GM12878 (cell line): ENCODE data around the gene MYOM1. TPM values are rescaled to one million over a fixed set of nuclear protein-coding genes. Genes with fewer than 3 reads are reported as not detected.

Source experiments
- ATAC-seq: fragments of 200-7000 bp; cut with Tn5 transposase; 3 replicates; pipeline ENCODE4 v1.9.1; 2020; ENCODE audit warnings: mild to moderate bottlenecking, moderate library complexity
- BruUV-seq: library from RNA; stranded (reverse); fragments of 400-500 nt; replicated peaks from 2 replicates; lab custom pipeline; 2021; lab: Mats Ljungman, UMichigan
- CTCF ChIA-PET: fragments of 300-600 bp; sonication (Branson Sonifier 250); formaldehyde crosslinking; extraction: SDS; loops from one replicate; lab custom pipeline; 2021; ENCODE audit warnings: inconsistent platforms; lab: Yijun Ruan, JAX
- POLR2A ChIA-PET: fragments of 350-600 bp; formaldehyde crosslinking; extraction: SDS; loops from one replicate; lab custom pipeline; 2021; ENCODE audit warnings: inconsistent platforms; lab: Charles Lee
- RAD21 ChIA-PET: fragments of 300-600 bp; sonication (Branson Sonifier 250); formaldehyde crosslinking; loops from one replicate; lab custom pipeline; 2023; ENCODE audit warnings: antibody characterized with exemption; ENCODE audit not compliant: unreplicated experiment; lab: Charles Lee
- SMC1A ChIA-PET: fragments of 300-600 bp; sonication (Branson Sonifier 250); formaldehyde crosslinking; loops from one replicate; lab custom pipeline; 2023; ENCODE audit not compliant: unreplicated experiment, uncharacterized antibody; lab: Charles Lee
- DNase-seq: peaks from one replicate; pipeline ENCODE4 v3.0.0-alpha.2; 2011; ENCODE audit warnings: low read depth, low spot score
- FAIRE-seq: peaks from 3 replicates; lab custom pipeline; 2011; peaks lifted over from hg19 to GRCh38; lab: Jason Lieb, UNC
- H2AFZ ChIP-seq: 2 replicates; pipeline ENCODE4 v1.6.0; 2011; ENCODE audit warnings: low read depth, low read length, control low read depth; ENCODE audit not compliant: control insufficient read depth
- H3K27ac ChIP-seq: 2 replicates; pipeline ENCODE4 v1.5.1; 2011; ENCODE audit warnings: control low read depth; ENCODE audit not compliant: control insufficient read depth, insufficient read depth
- H3K27me3 ChIP-seq, 2 experiments: replicated peaks in 1 of 2; 2 replicates each; pipeline versions ENCODE4 v1.6.0 to v1.6.1; 2011; ENCODE audit warnings: low read length in 1 of 2; ENCODE audit not compliant: control insufficient read depth in 2 of 2, insufficient read depth in 2 of 2
- H3K36me3 ChIP-seq, 2 experiments: 2 replicates each; pipeline ENCODE4 v1.5.1; 2011; ENCODE audit warnings: low read length in 1 of 2; ENCODE audit not compliant: control insufficient read depth in 2 of 2, insufficient read depth in 2 of 2
- H3K4me1 ChIP-seq: 2 replicates; pipeline ENCODE4 v1.6.1; 2011; ENCODE audit warnings: mild to moderate bottlenecking, low read length, moderate library complexity, mixed read lengths; ENCODE audit not compliant: control insufficient read depth, insufficient read depth
- H3K4me2 ChIP-seq: 2 replicates; pipeline ENCODE4 v1.6.0; 2011; ENCODE audit warnings: control low read depth; ENCODE audit not compliant: control insufficient read depth, insufficient read depth
- H3K4me3 ChIP-seq: fragments of 200-600 bp; sonication (generic); 2 replicates; pipeline ENCODE4 v1.5.1; 2016
- H3K79me2 ChIP-seq: 2 replicates; pipeline ENCODE4 v1.6.0; 2011; ENCODE audit warnings: low read length; ENCODE audit not compliant: control insufficient read depth, insufficient read depth
- H3K9ac ChIP-seq: 2 replicates; pipeline ENCODE4 v1.8.0; 2011; ENCODE audit warnings: low read length, control low read depth, mixed read lengths; ENCODE audit not compliant: control insufficient read depth, insufficient read depth
- H3K9me3 ChIP-seq: replicated peaks from 3 replicates; pipeline ENCODE4 v1.5.1; 2011; ENCODE audit warnings: mild to moderate bottlenecking, low read length; ENCODE audit not compliant: control insufficient read depth, insufficient read depth
- H4K20me1 ChIP-seq: 2 replicates; pipeline ENCODE4 v1.6.0; 2011; ENCODE audit not compliant: control insufficient read depth, insufficient read depth
- ATF7 ChIP-seq: fragments of 450-650 bp; IDR thresholded peaks from 2 replicates; pipeline ENCODE4 v1.6.1; 2016; ENCODE audit warnings: low read depth, mild to moderate bottlenecking
- DPF2 ChIP-seq: fragments of 450-650 bp; IDR thresholded peaks from 2 replicates; pipeline ENCODE4 v1.6.1; 2017; ENCODE audit warnings: mild to moderate bottlenecking
- EED ChIP-seq: sonication (generic); IDR thresholded peaks from 2 replicates; pipeline ENCODE4 v1.6.1; 2016; ENCODE audit warnings: antibody characterized with exemption, low read depth
- FOXM1 ChIP-seq: IDR thresholded peaks from 2 replicates; pipeline ENCODE4 v1.6.1; 2012; ENCODE audit warnings: low read depth, mild to moderate bottlenecking, inconsistent platforms, low read length, moderate library complexity
- MTA3 ChIP-seq: IDR thresholded peaks from 2 replicates; pipeline ENCODE4 v1.6.1; 2012; ENCODE audit warnings: low read length, inconsistent platforms, borderline replicate concordance
- POLR2AphosphoS2 ChIP-seq: IDR thresholded peaks from 2 replicates; pipeline ENCODE4 v1.6.1; 2011; ENCODE audit warnings: low read depth, mild to moderate bottlenecking, low read length, improper control_type of control experiment, moderate library complexity
- POLR2AphosphoS5 ChIP-seq: IDR thresholded peaks from 2 replicates; pipeline ENCODE4 v1.6.1; 2011; ENCODE audit warnings: mild to moderate bottlenecking, low read length, inconsistent platforms
- RB1 ChIP-seq: fragments of 450-650 bp; formaldehyde crosslinking; IDR thresholded peaks from 2 replicates; pipeline ENCODE4 v1.6.1; 2017; ENCODE audit warnings: mild to moderate bottlenecking, borderline replicate concordance
- RFX5 ChIP-seq: IDR thresholded peaks from 2 replicates; pipeline ENCODE4 v1.6.1; 2011; ENCODE audit warnings: low read depth, low read length, improper control_type of control experiment
- SIX5 ChIP-seq: IDR thresholded peaks from 2 replicates; pipeline ENCODE4 v1.6.1; 2011; ENCODE audit warnings: mild to moderate bottlenecking, low read depth, low read length, moderate library complexity; ENCODE audit not compliant: severe bottlenecking
- SMC3 ChIP-seq: IDR thresholded peaks from 2 replicates; pipeline ENCODE4 v1.6.1; 2011; ENCODE audit warnings: low read length, improper control_type of control experiment, borderline replicate concordance
- SPI1 ChIP-seq: IDR thresholded peaks from 2 replicates; pipeline ENCODE4 v1.6.1; 2011; ENCODE audit warnings: low read depth, mild to moderate bottlenecking, low read length, moderate library complexity, borderline replicate concordance; ENCODE audit not compliant: insufficient read depth
- TCF3 ChIP-seq: IDR thresholded peaks from 2 replicates; pipeline ENCODE4 v1.6.1; 2012; ENCODE audit warnings: low read depth, mild to moderate bottlenecking, low read length, borderline replicate concordance; ENCODE audit not compliant: insufficient read depth
- WRNIP1 ChIP-seq: IDR thresholded peaks from 2 replicates; pipeline ENCODE4 v1.6.1; 2011; ENCODE audit warnings: low read depth, low read length, improper control_type of control experiment, borderline replicate concordance
- ZNF217 ChIP-seq: fragments of 450-650 bp; IDR thresholded peaks from 2 replicates; pipeline ENCODE4 v1.6.1; 2017; ENCODE audit warnings: antibody characterized with exemption, mild to moderate bottlenecking
- WGBS: methylation state at CpG from one replicate; pipeline ENCODE4 v1.1.6; 2016; ENCODE audit warnings: low lambda C conversion rate; ENCODE audit not compliant: insufficient replicate concordance, insufficient coverage; ENCODE audit errors: missing lambda C conversion rate; 5-methylcytosine and 5-hydroxymethylcytosine counted together
- in situ Hi-C: fragments of 300-500 bp; cut with MboI; formaldehyde crosslinking; loops from 9 replicates; pipeline ENCODE4 v1.14.3; 2018; ENCODE audit warnings: mixed read lengths
- intact Hi-C: fragments of 100-400 bp; cut with micrococcal nuclease; formaldehyde crosslinking; loops from one replicate; pipeline ENCODE4 v1.14.2; 2022; ENCODE audit not compliant: unreplicated experiment
- polyA plus RNA-seq, 11 experiments: library from polyadenylated mRNA; depleted of rRNA in 4 of 11; unstranded in 6 of 11; stranded (reverse) in 5 of 11; fragments of >200 nt; fragmentation: Nextera tagmentation in 4 of 11; fragmentation: Illumina TruSeq in 1 of 11; extraction: Ambion mirVana in 4 of 11; extraction: Trizol in 1 of 11; gene quantifications; 1 replicate in 1 of 11; 2 replicates in 10 of 11; pipeline versions ENCODE4 v1.2.1 to v1.2.3, GENCODE V29; 2011 to 2016; ENCODE audit warnings: inconsistent platforms in 2 of 11, missing spikeins in 2 of 11, low read depth in 1 of 11
- total RNA-seq, 4 experiments: library from RNA; depleted of rRNA in 3 of 4; stranded (reverse); fragments of >200 nt in 3 of 4; fragmentation: Illumina TruSeq in 1 of 4; extraction: Trizol in 1 of 4; gene quantifications; 2 replicates each; pipeline versions ENCODE4 v1.2.1 to v1.2.3, GENCODE V29; 2013 to 2021
- TF ChIP-seq, protein P1 (sequence below): fragments of 450-650 bp; IDR thresholded peaks from 2 replicates; pipeline ENCODE4 v1.6.1; 2014; ENCODE audit warnings: mild to moderate bottlenecking
- TF ChIP-seq, protein P2 (sequence below): IDR thresholded peaks from 2 replicates; pipeline ENCODE4 v1.6.1; 2012; ENCODE audit warnings: improper control_type of control experiment, low read depth, low read length; ENCODE audit not compliant: insufficient replicate concordance
- TF ChIP-seq, protein P3 (sequence below): fragments of 450-650 bp; IDR thresholded peaks from 2 replicates; pipeline ENCODE4 v1.6.1; 2016; ENCODE audit warnings: mild to moderate bottlenecking

The MYOM1 gene
- total and polyA plus RNA-seq, 10 of the 15 experiments (the other 5 are each of a cell fraction or from before 2014, with no cell fraction given) = 0.06 to 1.0 (median 0.57) TPM

DNA sequence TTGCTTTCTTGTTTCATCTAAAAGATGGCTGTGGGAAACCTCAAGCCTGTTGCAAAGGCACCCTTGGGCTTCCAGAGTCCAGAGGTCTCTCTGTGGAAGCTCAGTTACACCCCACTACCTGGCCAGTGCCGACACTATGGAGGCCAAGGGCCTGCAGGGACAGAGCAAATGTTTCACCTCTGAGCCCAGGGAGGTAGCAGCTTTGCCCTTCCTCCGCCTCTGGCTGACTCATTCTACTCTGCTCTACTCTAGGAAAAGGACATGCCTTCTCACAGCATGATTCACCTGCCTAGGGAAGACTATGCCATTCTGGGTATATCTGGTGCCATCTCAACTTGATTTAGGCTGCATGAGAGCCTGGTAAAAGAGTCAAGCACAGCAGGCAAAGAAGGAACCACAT lies 12.2 kb downstream of the MYOM1 start:
- no peaks in the 10 kb centered on the region for H3K4me1 ChIP-seq
- in situ Hi-C loops = no loop called here
- no TSS peak for BruUV-seq
- POLR2A ChIA-PET = no interaction called here
- no peak overlapping the region for H3K9ac ChIP-seq
- no peaks in the 10 kb centered on the region for H3K36me3 ChIP-seq
- WGBS = 46% methylated on average over 2 of the region's 2 CpGs
- H3K27ac ChIP-seq = no peak overlapping the region
- H2AFZ ChIP-seq = no peak overlapping the region
- H3K79me2 ChIP-seq = no peaks in the 10 kb centered on the region
- no peak overlapping the region for H3K4me3 ChIP-seq
- SMC1A ChIA-PET = no interaction called here
- no peaks in the 10 kb centered on the region for H3K27me3 ChIP-seq
- CTCF ChIA-PET = interaction anchor here (1.3 to 1.4 kb wide), 2 partner anchors 19 to 27 kb away, joined by 4 to 5 read pairs; no protein-coding TSS in a partner anchor
- no peak overlapping the region for H3K4me2 ChIP-seq
- intact Hi-C loops = no loop called here
- ATAC-seq = no peak
- H3K9me3 ChIP-seq = no peaks in the 10 kb centered on the region; the same call in 2 of the 3 replicates
- no peak for DNase-seq
- RAD21 ChIA-PET = no interaction called here
- no peaks in the 10 kb centered on the region for H4K20me1 ChIP-seq
- no peak for FAIRE-seq
- TF ChIP-seq WRNIP1 = no peak
- TF ChIP-seq, protein P1, sequence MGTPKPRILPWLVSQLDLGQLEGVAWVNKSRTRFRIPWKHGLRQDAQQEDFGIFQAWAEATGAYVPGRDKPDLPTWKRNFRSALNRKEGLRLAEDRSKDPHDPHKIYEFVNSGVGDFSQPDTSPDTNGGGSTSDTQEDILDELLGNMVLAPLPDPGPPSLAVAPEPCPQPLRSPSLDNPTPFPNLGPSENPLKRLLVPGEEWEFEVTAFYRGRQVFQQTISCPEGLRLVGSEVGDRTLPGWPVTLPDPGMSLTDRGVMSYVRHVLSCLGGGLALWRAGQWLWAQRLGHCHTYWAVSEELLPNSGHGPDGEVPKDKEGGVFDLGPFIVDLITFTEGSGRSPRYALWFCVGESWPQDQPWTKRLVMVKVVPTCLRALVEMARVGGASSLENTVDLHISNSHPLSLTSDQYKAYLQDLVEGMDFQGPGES = no peak
- TF ChIP-seq, protein P2, sequence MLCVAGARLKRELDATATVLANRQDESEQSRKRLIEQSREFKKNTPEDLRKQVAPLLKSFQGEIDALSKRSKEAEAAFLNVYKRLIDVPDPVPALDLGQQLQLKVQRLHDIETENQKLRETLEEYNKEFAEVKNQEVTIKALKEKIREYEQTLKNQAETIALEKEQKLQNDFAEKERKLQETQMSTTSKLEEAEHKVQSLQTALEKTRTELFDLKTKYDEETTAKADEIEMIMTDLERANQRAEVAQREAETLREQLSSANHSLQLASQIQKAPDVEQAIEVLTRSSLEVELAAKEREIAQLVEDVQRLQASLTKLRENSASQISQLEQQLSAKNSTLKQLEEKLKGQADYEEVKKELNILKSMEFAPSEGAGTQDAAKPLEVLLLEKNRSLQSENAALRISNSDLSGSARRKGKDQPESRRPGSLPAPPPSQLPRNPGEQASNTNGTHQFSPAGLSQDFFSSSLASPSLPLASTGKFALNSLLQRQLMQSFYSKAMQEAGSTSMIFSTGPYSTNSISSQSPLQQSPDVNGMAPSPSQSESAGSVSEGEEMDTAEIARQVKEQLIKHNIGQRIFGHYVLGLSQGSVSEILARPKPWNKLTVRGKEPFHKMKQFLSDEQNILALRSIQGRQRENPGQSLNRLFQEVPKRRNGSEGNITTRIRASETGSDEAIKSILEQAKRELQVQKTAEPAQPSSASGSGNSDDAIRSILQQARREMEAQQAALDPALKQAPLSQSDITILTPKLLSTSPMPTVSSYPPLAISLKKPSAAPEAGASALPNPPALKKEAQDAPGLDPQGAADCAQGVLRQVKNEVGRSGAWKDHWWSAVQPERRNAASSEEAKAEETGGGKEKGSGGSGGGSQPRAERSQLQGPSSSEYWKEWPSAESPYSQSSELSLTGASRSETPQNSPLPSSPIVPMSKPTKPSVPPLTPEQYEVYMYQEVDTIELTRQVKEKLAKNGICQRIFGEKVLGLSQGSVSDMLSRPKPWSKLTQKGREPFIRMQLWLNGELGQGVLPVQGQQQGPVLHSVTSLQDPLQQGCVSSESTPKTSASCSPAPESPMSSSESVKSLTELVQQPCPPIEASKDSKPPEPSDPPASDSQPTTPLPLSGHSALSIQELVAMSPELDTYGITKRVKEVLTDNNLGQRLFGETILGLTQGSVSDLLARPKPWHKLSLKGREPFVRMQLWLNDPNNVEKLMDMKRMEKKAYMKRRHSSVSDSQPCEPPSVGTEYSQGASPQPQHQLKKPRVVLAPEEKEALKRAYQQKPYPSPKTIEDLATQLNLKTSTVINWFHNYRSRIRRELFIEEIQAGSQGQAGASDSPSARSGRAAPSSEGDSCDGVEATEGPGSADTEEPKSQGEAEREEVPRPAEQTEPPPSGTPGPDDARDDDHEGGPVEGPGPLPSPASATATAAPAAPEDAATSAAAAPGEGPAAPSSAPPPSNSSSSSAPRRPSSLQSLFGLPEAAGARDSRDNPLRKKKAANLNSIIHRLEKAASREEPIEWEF = no peak
- no peak for TF ChIP-seq MTA3
- TF ChIP-seq ZNF217 = no peak
- no peak for TF ChIP-seq POLR2AphosphoS5
- no peak for TF ChIP-seq RFX5
- TF ChIP-seq, protein P3, sequence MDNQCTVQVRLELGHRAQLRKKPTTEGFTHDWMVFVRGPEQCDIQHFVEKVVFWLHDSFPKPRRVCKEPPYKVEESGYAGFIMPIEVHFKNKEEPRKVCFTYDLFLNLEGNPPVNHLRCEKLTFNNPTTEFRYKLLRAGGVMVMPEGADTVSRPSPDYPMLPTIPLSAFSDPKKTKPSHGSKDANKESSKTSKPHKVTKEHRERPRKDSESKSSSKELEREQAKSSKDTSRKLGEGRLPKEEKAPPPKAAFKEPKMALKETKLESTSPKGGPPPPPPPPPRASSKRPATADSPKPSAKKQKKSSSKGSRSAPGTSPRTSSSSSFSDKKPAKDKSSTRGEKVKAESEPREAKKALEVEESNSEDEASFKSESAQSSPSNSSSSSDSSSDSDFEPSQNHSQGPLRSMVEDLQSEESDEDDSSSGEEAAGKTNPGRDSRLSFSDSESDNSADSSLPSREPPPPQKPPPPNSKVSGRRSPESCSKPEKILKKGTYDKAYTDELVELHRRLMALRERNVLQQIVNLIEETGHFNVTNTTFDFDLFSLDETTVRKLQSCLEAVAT = no peak
- TF ChIP-seq SPI1 = no peak
- no peak for TF ChIP-seq SIX5
- TF ChIP-seq ATF7 = no peak
- TF ChIP-seq POLR2AphosphoS2 = no peak
- no peak for TF ChIP-seq FOXM1
- TF ChIP-seq SMC3 = no peak
- TF ChIP-seq TCF3 = no peak
- no peak for TF ChIP-seq RB1
- TF ChIP-seq EED = no peak
- no peak for TF ChIP-seq DPF2
